Breast epithelium (tissue), 4 donors: ENCODE results near the gene MFAP5. TPM values are rescaled to one million over a fixed set of nuclear protein-coding genes. Genes with fewer than 3 reads are reported as not detected.

ENCODE experiments used
- DNase-seq, 2 donors: peaks; one replicate each; pipeline ENCODE4 v3.0.0-alpha.2; 2019; ENCODE audit warnings: low spot score in 2 of 2
- H3K27ac ChIP-seq, 2 donors: fragments of 200-600 bp; sonication (generic) in 1 of 2; one replicate each; pipeline ENCODE4 v1.5.1; 2016 to 2019; ENCODE audit warnings: mild to moderate bottlenecking in 1 of 2
- H3K27me3 ChIP-seq, 2 donors: fragments of 200-600 bp; sonication (generic) in 1 of 2; one replicate each; pipeline versions ENCODE4 v1.5.1 to v1.6.0; 2017 to 2019; ENCODE audit warnings: control low read depth in 1 of 2, mild to moderate bottlenecking in 1 of 2
- H3K36me3 ChIP-seq: fragments of 200-600 bp; one replicate; pipeline ENCODE4 v1.5.1; 2019
- H3K4me1 ChIP-seq, 2 donors: fragments of 200-600 bp; sonication (generic); one replicate each; pipeline ENCODE4 v1.5.1; 2016 to 2019; ENCODE audit warnings: control low read depth in 1 of 2
- H3K4me3 ChIP-seq, 3 donors: fragments of 200-600 bp; sonication (generic); 1 replicate in 2 of 3; 2 replicates in 1 of 3; pipeline ENCODE4 v1.5.1; 2016 to 2019; ENCODE audit warnings: mild to moderate bottlenecking in 3 of 3, moderate library complexity in 2 of 3
- H3K9me3 ChIP-seq, 2 donors: fragments of 200-600 bp; sonication (generic) in 1 of 2; one replicate each; pipeline ENCODE4 v1.5.1; 2016 to 2019; ENCODE audit warnings: control low read depth in 1 of 2
- CTCF ChIP-seq, 3 donors: fragments of 450-650 bp; IDR thresholded peaks; one replicate each; pipeline ENCODE4 v1.5.1; 2016 to 2017; ENCODE audit warnings: antibody characterized with exemption in 3 of 3, mild to moderate bottlenecking in 3 of 3, moderate library complexity in 3 of 3
- POLR2A ChIP-seq: fragments of 450-650 bp; IDR thresholded peaks from one replicate; pipeline ENCODE4 v1.6.1; 2016; ENCODE audit warnings: antibody characterized with exemption, mild to moderate bottlenecking, moderate library complexity
- POLR2AphosphoS5 ChIP-seq, 3 donors: sonication (generic); formaldehyde crosslinking; IDR thresholded peaks; one replicate each; pipeline ENCODE4 v1.6.1; 2017; ENCODE audit warnings: antibody characterized with exemption in 3 of 3
- intact Hi-C: fragments of 100-400 bp; cut with DNase I; formaldehyde crosslinking; loops from one replicate; pipeline ENCODE4 v1.15.1; 2023; ENCODE audit warnings: low total_unique reads
- total RNA-seq, 3 donors: library from RNA; depleted of rRNA; stranded (reverse); fragments of >200 nt; gene quantifications; one replicate each; pipeline ENCODE4 v1.1.0, GENCODE V29; 2016

MFAP5 gene
- total RNA-seq, 3 donors from 2014 or later = 36.7 to 466 (median 42.0) TPM

GRCh38 chr12:8603286-8603685 is 59.3 kb downstream of the MFAP5 start:
- Histone ChIP-seq H3K4me1 (no peaks in the 10 kb centered on the region), H3K4me3 (no peak overlapping the region), H3K27ac (no peak overlapping the region), H3K36me3 (no peaks in the 10 kb centered on the region), H3K9me3 (no peaks in the 10 kb centered on the region), H3K27me3 (peaks cover 0 to 4% of the 10 kb centered on the region in 2 donors)
- TF ChIP-seq CTCF (IDR thresholded peaks at IDR 0.05) (no peak), POLR2A (no peak), POLR2AphosphoS5 (IDR thresholded peaks at IDR 0.05) (no peak)
- intact Hi-C loops = no loop called here
- no peak for DNase-seq

GRCh38 chr12:8596561-8596960 is 66.1 kb downstream of the MFAP5 start:
- intact Hi-C loops = no loop called here
- no peaks in the 10 kb centered on the region for H3K36me3 ChIP-seq
- H3K4me1 ChIP-seq = no peaks in the 10 kb centered on the region
- no peak overlapping the region for H3K4me3 ChIP-seq
- TF ChIP-seq CTCF (IDR thresholded peaks at IDR 0.05) (no peak), POLR2AphosphoS5 (IDR thresholded peaks at IDR 0.05) (no peak), POLR2A (no peak)
- no peaks in the 10 kb centered on the region for H3K9me3 ChIP-seq
- no peak overlapping the region for H3K27ac ChIP-seq
- H3K27me3 ChIP-seq = no peaks in the 10 kb centered on the region
- no peak for DNase-seq

Other genes with a start within 250 kb of the MFAP5 start
- not detected for gene CLEC6A, start 206.9 kb downstream of the MFAP5 start, total RNA-seq
- under 1 TPM; 0.15 to 0.48 (median 0.33) TPM for gene CLEC4D, start 149.3 kb downstream of the MFAP5 start, total RNA-seq
- gene CLEC4E, start 121.9 kb downstream of the MFAP5 start, total RNA-seq = 10 to 100 TPM in 1 of 3 donors, 1 to 10 TPM in 2; 2.0 to 15.5 (median 2.3) TPM
- gene AICDA, start 50.0 kb downstream of the MFAP5 start, total RNA-seq = under 1 TPM in 1 of 3 donors, not detected in 2; 0.96 TPM
- 10 to 100 TPM; 42.2 to 52.1 (median 51.5) TPM for gene RIMKLB, start 35.2 kb upstream of the MFAP5 start, total RNA-seq
- gene A2ML1, start 159.8 kb upstream of the MFAP5 start, total RNA-seq = 1 to 10 TPM in 1 of 3 donors, under 1 TPM in 1, not detected in 1; 0.33 to 1.2 TPM